GM10248 (cell line): ENCODE measurements around the gene MIB2.

Experiments used
- CTCF ChIA-PET: fragments of 300-600 bp; sonication (Branson Sonifier 250); formaldehyde crosslinking; extraction: SDS; loops from one replicate; lab custom pipeline; 2021; ENCODE audit warnings: antibody characterized with exemption; lab: Yijun Ruan, JAX
- POLR2A ChIA-PET: fragments of 350-650 bp; sonication (Branson Sonifier 250); formaldehyde crosslinking; extraction: SDS; loops from one replicate; lab custom pipeline; 2020; ENCODE audit warnings: antibody characterized with exemption; lab: Yijun Ruan, JAX
- DNase-seq: peaks from one replicate; pipeline ENCODE4 v3.0.0; 2012; ENCODE audit errors: extremely low spot score
- CTCF ChIP-seq: IDR thresholded peaks from 2 replicates; pipeline ENCODE4 v1.5.1; 2012; ENCODE audit warnings: mild to moderate bottlenecking, low read depth; ENCODE audit errors: extremely low read depth, missing control alignments, control extremely low read depth

Gene MIB2

DNA sequence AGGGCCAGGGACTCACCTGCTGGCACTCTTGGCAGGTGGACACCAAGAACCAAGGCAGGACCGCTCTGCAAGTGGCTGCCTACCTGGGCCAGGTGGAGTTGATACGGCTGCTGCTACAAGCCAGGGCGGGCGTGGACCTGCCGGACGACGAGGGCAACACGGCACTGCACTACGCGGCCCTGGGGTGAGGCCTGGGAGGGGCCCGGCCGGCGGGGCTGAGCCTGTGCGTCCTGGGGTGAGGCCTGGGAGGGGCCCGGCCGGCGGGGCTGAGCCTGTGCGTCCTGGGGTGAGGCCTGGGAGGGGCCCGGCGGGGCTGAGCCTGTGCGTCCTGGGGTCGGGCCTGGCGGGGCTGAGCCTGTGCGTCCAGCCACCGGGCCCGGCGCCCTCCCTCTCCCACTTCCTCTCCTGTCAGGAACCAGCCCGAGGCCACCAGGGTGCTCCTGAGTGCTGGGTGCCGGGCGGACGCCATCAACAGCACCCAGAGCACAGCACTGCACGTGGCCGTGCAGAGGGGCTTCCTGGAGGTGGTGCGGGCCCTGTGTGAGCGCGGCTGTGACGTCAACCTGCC, 12.0 kb downstream of the MIB2 start:
- ChIA-PET POLR2A (no interaction called here), CTCF (interaction anchor here (1.6 kb wide), 1 partner anchor 24 kb away, joined by 3 read pairs; no protein-coding TSS in a partner anchor)
- no peak for DNase-seq
- no peak for TF ChIP-seq CTCF

DNA sequence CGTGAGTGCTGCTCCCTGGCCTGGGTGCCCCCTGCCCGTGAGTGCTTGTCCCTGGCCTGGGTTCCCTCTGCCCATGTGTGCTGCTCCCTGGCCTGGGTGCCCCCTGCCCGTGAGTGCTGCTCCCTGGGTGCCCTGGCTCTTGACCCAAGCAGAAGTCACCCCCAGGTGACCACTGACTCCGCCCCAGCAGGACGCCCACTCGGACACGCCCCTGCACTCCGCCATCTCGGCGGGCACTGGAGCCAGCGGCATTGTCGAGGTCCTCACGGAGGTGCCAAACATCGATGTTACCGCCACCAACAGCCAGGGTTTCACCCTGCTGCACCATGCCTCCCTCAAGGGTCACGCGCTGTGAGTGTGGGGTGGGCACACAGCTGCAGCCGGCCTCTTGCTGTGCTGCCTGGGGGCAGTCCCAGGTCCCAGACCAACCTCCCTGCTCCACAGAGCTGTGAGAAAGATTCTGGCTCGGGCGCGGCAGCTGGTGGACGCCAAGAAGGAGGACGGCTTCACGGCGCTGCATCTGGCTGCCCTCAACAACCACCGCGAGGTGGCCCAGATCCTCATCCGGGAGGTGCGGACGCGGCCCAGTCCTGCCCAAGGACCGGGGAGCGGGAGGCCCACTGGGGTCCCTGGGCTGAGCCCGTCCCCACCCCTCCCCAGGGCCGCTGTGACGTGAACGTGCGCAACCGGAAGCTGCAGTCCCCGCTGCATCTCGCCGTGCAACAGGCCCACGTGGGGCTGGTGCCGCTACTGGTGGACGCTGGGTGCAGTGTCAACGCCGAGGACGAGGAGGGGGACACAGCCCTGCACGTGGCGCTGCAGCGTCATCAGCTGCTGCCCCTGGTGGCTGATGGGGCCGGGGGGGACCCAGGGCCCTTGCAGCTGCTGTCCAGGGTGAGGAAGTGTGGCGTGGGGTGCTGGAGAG, 12.8 kb downstream of the MIB2 start:
- DNase-seq, result no peak
- no peak for TF ChIP-seq CTCF
- ChIA-PET CTCF (interaction anchor here (1.1 to 1.3 kb wide), 2 partner anchors 51 to 273 kb away, joined by 3 to 4 read pairs; no protein-coding TSS in a partner anchor), POLR2A (no interaction called here)

GRCh38 chr1:1628754-1629429, 13.6 kb downstream of the MIB2 start:
- CTCF ChIA-PET, result interaction anchor here (0.9 to 1.4 kb wide), 5 partner anchors 8 to 280 kb away, joined by 3 to 4 read pairs (median 4); no protein-coding TSS in a partner anchor
- no peak for TF ChIP-seq CTCF
- DNase-seq, result no peak
- POLR2A ChIA-PET, result no interaction called here

- TF ChIP-seq CTCF, result no peak
- POLR2A ChIA-PET, result interaction anchor here (0.9 kb wide), 1 partner anchor 151 kb away, joined by 3 read pairs; no protein-coding TSS in a partner anchor
- DNase-seq, result peak; percentile 78
- CTCF ChIA-PET, result interaction anchor here (0.9 to 1.4 kb wide), 4 partner anchors 9 to 279 kb away, joined by 3 to 4 read pairs (median 4); no protein-coding TSS in a partner anchor
These were observed 14.3 kb downstream of the MIB2 start for GRCh38 chr1:1629430-1630190.

DNA sequence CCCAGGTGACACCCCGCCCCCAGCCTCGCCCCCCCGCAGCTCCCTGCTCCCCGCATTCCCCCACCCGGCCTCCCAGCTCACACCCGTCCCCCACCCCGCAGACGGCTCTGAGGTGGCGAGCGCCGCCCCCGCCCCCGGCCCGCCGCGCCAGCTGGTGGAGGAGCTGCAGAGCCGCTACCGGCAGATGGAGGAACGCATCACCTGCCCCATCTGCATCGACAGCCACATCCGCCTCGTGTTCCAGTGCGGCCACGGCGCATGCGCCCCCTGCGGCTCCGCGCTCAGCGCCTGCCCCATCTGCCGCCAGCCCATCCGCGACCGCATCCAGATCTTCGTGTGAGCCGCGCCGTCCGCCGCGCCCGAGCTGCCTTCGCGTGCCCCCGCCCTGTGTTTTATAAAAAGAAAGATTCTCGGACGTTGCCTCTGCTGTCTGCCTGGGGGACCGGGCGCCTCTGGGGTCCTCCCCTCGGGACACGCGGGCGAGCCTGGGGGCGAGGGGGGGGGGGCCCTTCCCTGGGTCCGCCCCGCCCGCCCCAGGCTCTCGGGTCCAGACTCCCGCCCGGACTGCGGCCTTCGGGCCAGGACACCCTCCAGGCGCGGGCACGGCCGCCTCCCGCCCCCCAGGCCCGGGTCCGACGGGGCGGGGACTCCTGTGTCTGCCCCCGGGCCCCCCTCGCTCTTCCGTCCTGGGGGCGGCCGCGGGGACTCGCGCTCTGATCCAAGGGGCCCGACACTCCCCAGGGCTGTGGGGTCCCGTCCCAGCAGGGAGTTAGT, 15.1 kb downstream of the MIB2 start:
- peak; percentile 100 for DNase-seq
- no peak for TF ChIP-seq CTCF
- ChIA-PET POLR2A (interaction anchor here (0.9 kb wide), 1 partner anchor 150 kb away, joined by 3 read pairs; no protein-coding TSS in a partner anchor), CTCF (interaction anchor here (1.4 kb wide), 1 partner anchor 276 kb away, joined by 4 read pairs; no protein-coding TSS in a partner anchor)
